Gastroesophageal sphincter (tissue), 3 donors: Measurements from ENCODE around the gene RASL10A.

Source experiments
- CTCF ChIP-seq, 4 experiments: fragments of 200-600 bp in 2 of 4; fragments of 450-650 bp in 2 of 4; sonication (generic) in 1 of 4; IDR thresholded peaks; one replicate each; pipeline ENCODE4 v1.5.1; 2017 to 2019; ENCODE audit warnings: antibody characterized with exemption in 4 of 4, mild to moderate bottlenecking in 2 of 4, moderate library complexity in 2 of 4
- EP300 ChIP-seq: sonication (generic); formaldehyde crosslinking; IDR thresholded peaks from one replicate; pipeline ENCODE4 v1.6.1; 2017; ENCODE audit warnings: antibody characterized with exemption, mild to moderate bottlenecking
- POLR2AphosphoS5 ChIP-seq: sonication (generic); formaldehyde crosslinking; IDR thresholded peaks from one replicate; pipeline ENCODE4 v1.6.1; 2017; ENCODE audit warnings: antibody characterized with exemption

DNA sequence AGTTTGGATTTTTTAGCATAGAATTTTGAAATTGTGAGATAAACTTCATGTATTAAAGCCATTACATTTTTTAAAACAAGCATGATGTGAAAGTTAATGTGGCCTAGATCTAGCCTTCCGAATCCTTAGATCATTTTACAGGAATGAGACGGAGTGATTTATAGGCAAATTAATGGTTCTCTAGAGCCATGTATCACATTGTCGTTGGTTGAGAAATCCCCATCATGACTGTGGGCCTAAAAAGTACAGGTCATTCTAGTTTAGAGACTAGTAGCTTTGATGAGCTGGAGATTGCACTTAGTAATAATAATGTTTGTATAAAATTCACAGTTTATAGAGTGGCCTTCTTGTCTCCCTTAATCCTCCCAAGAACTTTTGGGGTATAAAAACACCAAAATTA is 40.3 kb downstream of the RASL10A start:
- TF ChIP-seq EP300 (no peak), CTCF (IDR thresholded peaks at IDR 0.05) (no peak), POLR2AphosphoS5 (no peak)
